Peyer's patch (tissue), 4 donors: ENCODE measurements around the gene THAP9.

Experiments used
- CTCF ChIP-seq, 6 experiments: fragments of 450-650 bp in 4 of 6; fragments of 200-600 bp in 2 of 6; sonication (generic) in 1 of 6; IDR thresholded peaks; one replicate each; pipeline ENCODE4 v1.5.1; 2017 to 2019; ENCODE audit warnings: antibody characterized with exemption in 6 of 6, mild to moderate bottlenecking in 3 of 6, moderate library complexity in 1 of 6
- POLR2A ChIP-seq, 2 donors: fragments of 450-650 bp; IDR thresholded peaks; one replicate each; pipeline ENCODE4 v1.5.1; 2017; ENCODE audit warnings: antibody characterized with exemption in 2 of 2, mild to moderate bottlenecking in 2 of 2, moderate library complexity in 2 of 2

GRCh38 chr4:82969414-82969813 is 68.9 kb downstream of the THAP9 start:
- TF ChIP-seq CTCF (IDR thresholded peaks at IDR 0.05) (no peak), POLR2A (IDR thresholded peaks at IDR 0.05) (no peak)
